GM12875 (cell line): ENCODE results near the gene DUSP22.

ENCODE experiments used
- H3K4me3 ChIP-seq: one replicate; pipeline ENCODE4 v1.5.1; 2011; ENCODE audit warnings: low read depth, low read length, control low read depth
- CTCF ChIP-seq: IDR thresholded peaks from 2 replicates; pipeline ENCODE4 v1.5.1; 2011; ENCODE audit warnings: low read depth, mild to moderate bottlenecking, control low read depth, inconsistent platforms, low read length, moderate library complexity, borderline replicate concordance; ENCODE audit not compliant: insufficient read depth

The DUSP22 gene

GRCh38 chr6:307065-307814 lies 15.0 kb downstream of the DUSP22 start:
- no peak for TF ChIP-seq CTCF
- no peak overlapping the region for H3K4me3 ChIP-seq

GRCh38 chr6:307874-308273 lies 15.6 kb downstream of the DUSP22 start:
- no peak for TF ChIP-seq CTCF
- H3K4me3 ChIP-seq: no peak overlapping the region

- TF ChIP-seq CTCF: no peak
- H3K4me3 ChIP-seq: no peak overlapping the region
Observed at GRCh38 chr6:308307-308706, 16.0 kb downstream of the DUSP22 start.

GRCh38 chr6:308768-309167 lies 16.5 kb downstream of the DUSP22 start:
- H3K4me3 ChIP-seq: no peak overlapping the region
- no peak for TF ChIP-seq CTCF

- no peak for TF ChIP-seq CTCF
- H3K4me3 ChIP-seq: no peak overlapping the region
Observed at GRCh38 chr6:309947-310346, 17.7 kb downstream of the DUSP22 start.

- no peak for TF ChIP-seq CTCF
- no peak overlapping the region for H3K4me3 ChIP-seq
Observed at GRCh38 chr6:310671-311070, 18.4 kb downstream of the DUSP22 start.

- no peak overlapping the region for H3K4me3 ChIP-seq
- TF ChIP-seq CTCF: no peak
Observed at GRCh38 chr6:311679-312220, 19.5 kb downstream of the DUSP22 start.
